CD4-positive, alpha-beta T cell (primary cell): ENCODE data around the gene OR2H2. TPM values are rescaled to one million over a fixed set of nuclear protein-coding genes. Genes with fewer than 3 reads are reported as not detected.

Source experiments
- ATAC-seq: fragments of 200-7000 bp; cut with Tn5 transposase; one replicate; pipeline ENCODE4 v1.10.0; 2022; ENCODE audit warnings: mild to moderate bottlenecking; ENCODE audit not compliant: poor library complexity
- CTCF ChIA-PET: fragments of 350-600 bp; sonication (Branson Sonifier 250); formaldehyde crosslinking; loops from one replicate; lab custom pipeline; 2021; ENCODE audit warnings: antibody characterized with exemption, inconsistent platforms; lab: Charles Lee
- POLR2A ChIA-PET: fragments of 350-600 bp; sonication (Branson Sonifier 250); formaldehyde crosslinking; loops from one replicate; lab custom pipeline; 2021; ENCODE audit warnings: antibody characterized with exemption, inconsistent platforms; lab: Charles Lee
- DNase-seq, 14 experiments: peaks; one replicate each; pipeline ENCODE4 v3.0.0-alpha.2; 2013 to 2020; ENCODE audit warnings: mixed read lengths in 2 of 14
- H3K27ac ChIP-seq, 2 donors: one replicate each; pipeline versions ENCODE4 v1.5.1 to v1.7.0; 2013; ENCODE audit warnings: low read length in 2 of 2, low read depth in 1 of 2, mild to moderate bottlenecking in 1 of 2
- H3K27me3 ChIP-seq, 2 experiments: 1 replicate in 1 of 2; 2 replicates in 1 of 2; pipeline versions ENCODE4 v1.6.1 to v1.7.0; 2013; ENCODE audit warnings: low read length in 2 of 2, control low read depth in 1 of 2, mild to moderate bottlenecking in 1 of 2, moderate library complexity in 1 of 2; ENCODE audit not compliant: insufficient read depth in 2 of 2, control insufficient read depth in 1 of 2
- H3K36me3 ChIP-seq: one replicate; pipeline ENCODE4 v1.6.1; 2013; ENCODE audit warnings: low read length, control low read depth; ENCODE audit not compliant: insufficient read depth
- H3K4me1 ChIP-seq: one replicate; pipeline ENCODE4 v1.6.1; 2013; ENCODE audit warnings: low read length, control low read depth; ENCODE audit not compliant: insufficient read depth
- H3K4me3 ChIP-seq: one replicate; pipeline ENCODE4 v1.5.1; 2013; ENCODE audit warnings: mild to moderate bottlenecking, low read length, moderate library complexity
- H3K9me3 ChIP-seq, 2 experiments: 1 replicate in 1 of 2; 2 replicates in 1 of 2; pipeline versions ENCODE4 v1.6.1 to v1.7.0; 2013; ENCODE audit warnings: low read length in 2 of 2, mild to moderate bottlenecking in 2 of 2, control low read depth in 1 of 2, moderate library complexity in 1 of 2; ENCODE audit not compliant: control insufficient read depth in 1 of 2, insufficient read depth in 1 of 2
- H3K27ac Mint-ChIP-seq: one replicate; pipeline ENCODE4 v1.8.0; 2020; ENCODE audit warnings: mixed read lengths
- H3K27me3 Mint-ChIP-seq: one replicate; pipeline ENCODE4 v1.8.0; 2021; ENCODE audit warnings: mixed read lengths
- H3K36me3 Mint-ChIP-seq: one replicate; pipeline ENCODE4 v1.8.0; 2021; ENCODE audit warnings: low read depth, mixed read lengths
- H3K4me1 Mint-ChIP-seq: one replicate; pipeline ENCODE4 v1.8.0; 2021; ENCODE audit warnings: low read depth, mixed read lengths
- H3K4me3 Mint-ChIP-seq: one replicate; pipeline ENCODE4 v1.8.0; 2020; ENCODE audit warnings: mild to moderate bottlenecking, mixed read lengths
- H3K9me3 Mint-ChIP-seq: one replicate; pipeline ENCODE4 v1.8.0; 2020; ENCODE audit warnings: mixed read lengths
- CTCF ChIP-seq: fragments of 200-600 bp; IDR thresholded peaks from one replicate; pipeline ENCODE4 v1.8.0; 2022; ENCODE audit warnings: antibody characterized with exemption, mild to moderate bottlenecking
- intact Hi-C, 2 experiments: fragments of 100-400 bp; cut with DNase I in 1 of 2; cut with micrococcal nuclease in 1 of 2; formaldehyde crosslinking; loops; one replicate each; pipeline versions ENCODE4 v1.15.1 to v1.9.0; 2023 to 2025; cut with DNase I, micrococcal nuclease
- total RNA-seq, 174 experiments: library from RNA in 2 of 174; stranded (reverse) in 2 of 174; gene quantifications; one replicate each; pipeline ENCODE4 v1.2.3 and lab custom pipeline; 2021 to 2026

The OR2H2 gene
- total RNA-seq, 2 experiments from 2014 or later, result not detected

DNA sequence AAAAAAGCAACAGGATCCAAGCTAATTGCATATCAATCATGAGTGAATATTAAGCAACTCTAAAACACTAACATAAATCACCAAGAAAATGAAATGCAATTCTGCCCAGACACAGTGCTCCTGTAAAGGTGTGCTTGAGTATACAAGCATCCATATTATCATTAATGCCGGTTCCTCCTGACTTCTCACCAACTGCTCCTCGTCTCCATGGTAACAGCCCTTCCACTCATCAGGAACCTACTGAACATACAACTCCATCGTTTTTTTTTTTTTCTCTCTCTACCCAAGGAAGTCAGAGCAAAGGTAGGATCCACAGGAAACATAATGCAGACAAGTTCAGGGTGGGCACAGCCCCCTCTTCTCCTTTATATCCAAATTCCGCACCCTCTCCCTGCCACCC, 35.7 kb downstream of the OR2H2 start:
- intact Hi-C loops, result no loop called here
- H3K27me3 ChIP-seq, result no peaks in the 10 kb centered on the region
- no peaks in the 10 kb centered on the region for H3K4me1 ChIP-seq
- Mint-ChIP-seq H3K4me1 (no peaks in the 10 kb centered on the region), H3K9me3 (no peaks in the 10 kb centered on the region), H3K36me3 (peaks cover 62% of the 10 kb centered on the region), H3K27ac (no peak overlapping the region), H3K4me3 (no peak overlapping the region), H3K27me3 (no peaks in the 10 kb centered on the region)
- CTCF ChIA-PET, result no interaction called here
- POLR2A ChIA-PET, result no interaction called here
- H3K27ac ChIP-seq, result no peak overlapping the region
- no peak for TF ChIP-seq CTCF
- H3K4me3 ChIP-seq, result no peak overlapping the region
- H3K9me3 ChIP-seq, result no peaks in the 10 kb centered on the region
- peaks cover 35% of the 10 kb centered on the region for H3K36me3 ChIP-seq
- ATAC-seq (no peak), DNase-seq (no peak)

- H3K9me3 ChIP-seq, result no peaks in the 10 kb centered on the region
- H3K4me3 Mint-ChIP-seq, result no peak overlapping the region
- peaks cover 19% of the 10 kb centered on the region for H3K4me1 Mint-ChIP-seq
- ChIA-PET CTCF (no interaction called here), POLR2A (no interaction called here)
- peaks cover 41% of the 10 kb centered on the region for H3K36me3 Mint-ChIP-seq
- no peak overlapping the region for H3K4me3 ChIP-seq
- peak overlapping the region; percentile 6 for H3K27ac Mint-ChIP-seq
- H3K27me3 ChIP-seq, result no peaks in the 10 kb centered on the region
- no peaks in the 10 kb centered on the region for H3K9me3 Mint-ChIP-seq
- TF ChIP-seq CTCF, result no peak
- DNase-seq (no peak), ATAC-seq (no peak)
- intact Hi-C loops, result no loop called here
- peaks cover 20% of the 10 kb centered on the region for H3K36me3 ChIP-seq
- peaks cover 17% of the 10 kb centered on the region for H3K4me1 ChIP-seq
- H3K27ac ChIP-seq, result no peak overlapping the region
- H3K27me3 Mint-ChIP-seq, result no peaks in the 10 kb centered on the region
These were observed 39.6 kb downstream of the OR2H2 start for GRCh38 chr6:29624520-29624961.

- H3K4me3 Mint-ChIP-seq, result peak overlapping the region; percentile 31
- H3K27ac Mint-ChIP-seq, result no peak overlapping the region
- intact Hi-C loops, result no loop called here
These were observed 40.5 kb downstream of the OR2H2 start for GRCh38 chr6:29625337-29625930.

More at GRCh38 chr6:29625337-29625930, 40.5 kb downstream of the OR2H2 start:
- ATAC-seq (no peak), DNase-seq (no peak)
- H3K9me3 ChIP-seq, result no peaks in the 10 kb centered on the region
- CTCF ChIA-PET, result no interaction called here
- no peaks in the 10 kb centered on the region for H3K27me3 ChIP-seq
- H3K27ac ChIP-seq, result no peak overlapping the region
- Mint-ChIP-seq H3K36me3 (peaks cover 33% of the 10 kb centered on the region), H3K4me1 (peaks cover 26% of the 10 kb centered on the region), H3K27me3 (no peaks in the 10 kb centered on the region), H3K9me3 (no peaks in the 10 kb centered on the region)
- peaks cover 11% of the 10 kb centered on the region for H3K36me3 ChIP-seq
- TF ChIP-seq CTCF, result no peak
- H3K4me3 ChIP-seq, result no peak overlapping the region
- POLR2A ChIA-PET, result interaction anchor here (1.4 kb wide), 1 partner anchor 29 kb away, joined by 3 read pairs; no protein-coding TSS in a partner anchor
- H3K4me1 ChIP-seq, result peaks cover 21% of the 10 kb centered on the region
